HepG2 (cell line): ENCODE data around the gene OPA3. TPM values are rescaled to one million over a fixed set of nuclear protein-coding genes. Genes with fewer than 3 reads are reported as not detected.

Experiments used
- ATAC-seq: fragments of 200-7000 bp; cut with Tn5 transposase; 3 replicates; pipeline ENCODE4 v1.9.1; 2020; ENCODE audit warnings: mild to moderate bottlenecking, moderate library complexity
- BruUV-seq: library from RNA; stranded (reverse); fragments of 400-500 nt; replicated peaks from 2 replicates; lab custom pipeline; 2021; lab: Mats Ljungman, UMichigan
- CTCF ChIA-PET: fragments of 300-600 bp; formaldehyde crosslinking; extraction: SDS; loops from one replicate; lab custom pipeline; 2021; ENCODE audit warnings: low total read pairs, inconsistent platforms, low intra/inter-chr PET ratio; lab: Yijun Ruan, JAX
- POLR2A ChIA-PET: fragments of 350-600 bp; sonication (Branson Sonifier 250); formaldehyde crosslinking; loops from one replicate; lab custom pipeline; 2020; ENCODE audit warnings: antibody characterized with exemption, inconsistent platforms; lab: Yijun Ruan, JAX
- DNase-seq: peaks from one replicate; pipeline ENCODE4 v3.0.0-alpha.2; 2015; ENCODE audit warnings: low spot score
- FAIRE-seq: peaks from 3 replicates; lab custom pipeline; 2011; peaks lifted over from hg19 to GRCh38; lab: Jason Lieb, UNC
- H2AFZ ChIP-seq: one replicate; pipeline ENCODE4 v1.6.1; 2011; ENCODE audit warnings: low read length, inconsistent platforms
- H3K27ac ChIP-seq: fragments of 300-600 bp; 3 replicates; pipeline ENCODE4 v1.8.0; 2011; ENCODE audit warnings: mixed run types, mild to moderate bottlenecking, mixed read lengths, low read length, inconsistent platforms; ENCODE audit not compliant: insufficient read depth; ENCODE audit errors: extremely low read length
- H3K27me3 ChIP-seq, 2 experiments: fragments of 200-600 bp in 1 of 2; 2 replicates in 1 of 2; 3 replicates in 1 of 2; pipeline versions ENCODE4 v1.6.0 to v1.8.0; 2011; ENCODE audit warnings: low read length in 2 of 2, mild to moderate bottlenecking in 2 of 2, moderate library complexity in 2 of 2, inconsistent platforms in 1 of 2; ENCODE audit not compliant: insufficient read depth in 2 of 2, control insufficient read depth in 1 of 2
- H3K36me3 ChIP-seq, 2 experiments: fragments of 200-600 bp in 1 of 2; replicated peaks in 1 of 2; 2 replicates in 1 of 2; 3 replicates in 1 of 2; pipeline versions ENCODE4 v1.5.1 to v1.8.0; 2011; ENCODE audit warnings: low read length in 2 of 2, inconsistent platforms in 1 of 2; ENCODE audit not compliant: insufficient read depth in 2 of 2, control insufficient read depth in 1 of 2
- H3K4me1 ChIP-seq: 2 replicates; pipeline ENCODE4 v1.5.1; 2012; ENCODE audit warnings: low read length, inconsistent platforms; ENCODE audit not compliant: insufficient read depth
- H3K4me2 ChIP-seq: 2 replicates; pipeline ENCODE4 v1.6.0; 2011; ENCODE audit warnings: low read depth, low read length, inconsistent platforms
- H3K4me3 ChIP-seq, 3 experiments: fragments of 200-600 bp in 1 of 3; sonication (generic), shearing (Covaris generic) in 1 of 3; replicated peaks in 1 of 3; 2 replicates each; pipeline ENCODE4 v1.5.1; 2011 to 2016; ENCODE audit warnings: low read length in 3 of 3, inconsistent platforms in 2 of 3, low read depth in 2 of 3, mild to moderate bottlenecking in 2 of 3, control low read depth in 1 of 3, mixed read lengths in 1 of 3; ENCODE audit not compliant: insufficient read depth in 1 of 3
- H3K79me2 ChIP-seq: one replicate; pipeline ENCODE4 v1.6.1; 2011; ENCODE audit warnings: low read length, inconsistent platforms; ENCODE audit not compliant: insufficient read depth
- H3K9ac ChIP-seq: 2 replicates; pipeline ENCODE4 v1.6.0; 2011; ENCODE audit warnings: mild to moderate bottlenecking, low read depth, low read length, inconsistent platforms; ENCODE audit not compliant: insufficient read depth
- H3K9me3 ChIP-seq: 2 replicates; pipeline ENCODE4 v1.5.1; 2012; ENCODE audit warnings: mild to moderate bottlenecking, low read length
- H4K20me1 ChIP-seq: 2 replicates; pipeline ENCODE4 v1.6.0; 2011; ENCODE audit warnings: inconsistent platforms, mild to moderate bottlenecking, low read length, moderate library complexity; ENCODE audit not compliant: insufficient read depth
- ATRX ChIP-seq: sonication (generic); formaldehyde crosslinking; IDR thresholded peaks from 2 replicates; pipeline ENCODE4 v1.4.0; 2020; ENCODE audit warnings: missing genetic modification reagents, borderline replicate concordance
- CBFB ChIP-seq: sonication (generic); formaldehyde crosslinking; IDR thresholded peaks from 2 replicates; pipeline ENCODE4 v1.4.0; 2020; ENCODE audit warnings: missing genetic modification reagents
- ETV5 ChIP-seq: IDR thresholded peaks from 2 replicates; pipeline ENCODE4 v1.6.1; 2018; ENCODE audit warnings: missing biosample characterization, missing genetic modification reagents, inconsistent platforms, borderline replicate concordance
- KDM5A ChIP-seq: fragments of 200-600 bp; sonication (generic); IDR thresholded peaks from 2 replicates; pipeline ENCODE4 v1.7.0; 2018; ENCODE audit warnings: antibody characterized with exemption, mild to moderate bottlenecking, low read length, borderline replicate concordance
- RELA ChIP-seq: sonication (generic); formaldehyde crosslinking; IDR thresholded peaks from 2 replicates; pipeline ENCODE4 v1.4.0; 2020; ENCODE audit warnings: missing genetic modification reagents
- RFXANK ChIP-seq: IDR thresholded peaks from 2 replicates; pipeline ENCODE4 v1.6.1; 2016
- ZNF136 ChIP-seq: sonication (generic); formaldehyde crosslinking; IDR thresholded peaks from 2 replicates; pipeline ENCODE4 v1.8.1; 2022; ENCODE audit warnings: low read depth, mild to moderate bottlenecking, moderate library complexity, missing genetic modification reagents
- ZNF382 ChIP-seq: sonication (generic); formaldehyde crosslinking; IDR thresholded peaks from 2 replicates; pipeline ENCODE4 v1.5.0; 2020; ENCODE audit warnings: missing genetic modification reagents, mild to moderate bottlenecking, borderline replicate concordance
- ZNF414 ChIP-seq: sonication (generic); formaldehyde crosslinking; IDR thresholded peaks from 2 replicates; pipeline ENCODE4 v1.5.0; 2020; ENCODE audit warnings: missing genetic modification reagents
- ZNF564 ChIP-seq: sonication (generic); formaldehyde crosslinking; IDR thresholded peaks from 2 replicates; pipeline ENCODE4 v1.8.1; 2023; ENCODE audit warnings: mild to moderate bottlenecking, missing genetic modification reagents
- ZNF737 ChIP-seq: sonication (generic); formaldehyde crosslinking; IDR thresholded peaks from 2 replicates; pipeline ENCODE4 v1.5.0; 2020; ENCODE audit warnings: missing genetic modification reagents, mild to moderate bottlenecking, borderline replicate concordance
- WGBS: methylation state at CpG from one replicate; pipeline ENCODE4 v1.1.6; 2017; ENCODE audit warnings: low lambda C conversion rate; 5-methylcytosine and 5-hydroxymethylcytosine counted together
- in situ Hi-C: cut with HindIII; loops from 2 replicates; pipeline ENCODE4 v1.10.0; 2017; ENCODE audit warnings: low pct_unique_long_range_greater_than_20kb; ENCODE audit not compliant: extremely low pct_ligation_motif_present
- intact Hi-C: fragments of 100-400 bp; cut with micrococcal nuclease; formaldehyde crosslinking; loops from one replicate; pipeline ENCODE4 v1.10.0; 2022; ENCODE audit not compliant: unreplicated experiment
- polyA plus RNA-seq, 8 experiments: library from polyadenylated mRNA; depleted of rRNA in 3 of 8; stranded (reverse) in 7 of 8; unstranded in 1 of 8; fragments of >200 nt; fragmentation: Illumina TruSeq in 4 of 8; extraction: Trizol in 4 of 8; gene quantifications; 2 replicates each; pipeline versions ENCODE4 v1.2.1 to v1.2.3, GENCODE V29; 2011 to 2016; ENCODE audit warnings: low read depth in 4 of 8, missing spikeins in 1 of 8, mixed read lengths in 1 of 8; ENCODE audit not compliant: insufficient read depth in 1 of 8
- total RNA-seq, 5 experiments: library from RNA; depleted of rRNA; stranded (reverse); fragments of >200 nt; fragmentation: Illumina TruSeq; extraction: Trizol; gene quantifications; 2 replicates each; pipeline ENCODE4 v1.2.3, GENCODE V29; 2016; ENCODE audit warnings: low read depth in 1 of 5
- TF ChIP-seq, protein P1 (sequence below): sonication (generic); formaldehyde crosslinking; IDR thresholded peaks from 2 replicates; pipeline ENCODE4 v1.4.0; 2020; ENCODE audit warnings: missing genetic modification reagents
- TF ChIP-seq, protein P2 (sequence below): sonication (generic); formaldehyde crosslinking; IDR thresholded peaks from 2 replicates; pipeline ENCODE4 v1.4.0; 2020; ENCODE audit warnings: missing genetic modification reagents

The OPA3 gene
- total and polyA plus RNA-seq, 2 of the 13 experiments (the other 11 are each of a cell fraction or from before 2014, with no cell fraction given), result 8.3 to 17.7 TPM

DNA sequence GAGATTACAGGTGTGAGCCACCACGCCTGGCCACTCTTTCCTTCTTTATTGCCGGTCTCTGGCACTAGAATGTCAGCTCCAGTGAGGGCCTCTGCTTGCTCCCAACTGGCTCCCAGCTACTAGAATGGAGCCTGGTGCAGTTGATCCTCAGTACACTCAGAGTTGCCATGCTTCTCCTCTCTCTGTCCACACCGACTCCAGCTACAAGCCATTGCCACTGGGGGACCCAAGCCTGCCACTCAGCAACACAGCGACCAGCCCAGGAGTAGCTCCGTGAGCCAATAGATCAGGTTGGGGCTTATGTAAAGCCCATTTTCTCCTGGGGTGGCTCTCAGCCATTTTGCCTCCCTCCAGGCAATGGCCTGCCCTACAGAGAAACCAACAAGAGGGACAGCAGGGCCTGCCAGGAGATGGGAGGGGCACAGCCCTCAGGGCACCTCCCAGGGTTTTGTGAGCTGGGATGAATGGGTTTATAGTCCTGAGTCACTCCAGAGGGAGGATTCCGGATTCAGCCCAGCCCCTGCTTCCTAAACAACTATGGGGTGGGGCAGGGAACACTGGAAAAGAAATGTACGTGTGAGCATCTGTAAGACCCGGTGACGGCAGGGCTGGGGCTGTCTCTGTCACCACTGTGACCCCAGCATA is 36.5 kb downstream of the OPA3 start:
- peaks cover 1 to 3% of the 10 kb centered on the region in 2 experiments; a peak in 3 of 5 replicates for H3K36me3 ChIP-seq
- ChIA-PET POLR2A (no interaction called here), CTCF (no interaction called here)
- H3K4me2 ChIP-seq, result no peak overlapping the region
- no peak overlapping the region for H3K9ac ChIP-seq
- TF ChIP-seq ZNF737 (CRISPR knock-in tag) (no peak), ZNF564 (CRISPR knock-in tag) (no peak), ZNF382 (CRISPR knock-in tag) (no peak), ZNF414 (no peak)
- ATAC-seq (peak; percentile 56), DNase-seq (no peak), FAIRE-seq (no peak)
- no peak overlapping the region for H3K27ac ChIP-seq
- BruUV-seq, result no TSS peak
- intact Hi-C loops, result no loop called here
- no peaks in the 10 kb centered on the region for H3K27me3 ChIP-seq
- peaks cover 22% of the 10 kb centered on the region for H3K4me1 ChIP-seq
- in situ Hi-C loops, result no loop called here
- H3K4me3 ChIP-seq, result no peak overlapping the region
- H3K9me3 ChIP-seq, result no peaks in the 10 kb centered on the region
- no peaks in the 10 kb centered on the region for H4K20me1 ChIP-seq
- WGBS, result 87% methylated on average over 9 of the region's 9 CpGs
- no peaks in the 10 kb centered on the region for H3K79me2 ChIP-seq
- no peak overlapping the region for H2AFZ ChIP-seq

GRCh38 chr19:45547211-45547770 is 37.3 kb downstream of the OPA3 start:
- H3K4me3 ChIP-seq, result no peak overlapping the region
- no peak for DNase-seq
- ChIA-PET CTCF (no interaction called here), POLR2A (no interaction called here)
- peak overlapping the region; percentile 48 for H3K27ac ChIP-seq
- BruUV-seq, result no TSS peak
- WGBS, result 56% methylated on average over 9 of the region's 10 CpGs
- H3K27me3 ChIP-seq, result no peaks in the 10 kb centered on the region
- ATAC-seq, result peak; percentile 64
- intact Hi-C loops (no loop called here), in situ Hi-C loops (no loop called here)
- no peaks in the 10 kb centered on the region for H4K20me1 ChIP-seq
- no peaks in the 10 kb centered on the region for H3K9me3 ChIP-seq
- 0 out of 2 replicates have a peak overlapping the region, but pooled peaks have one; percentile 10 for H3K9ac ChIP-seq
- peaks cover 26% of the 10 kb centered on the region for H3K4me1 ChIP-seq
- H2AFZ ChIP-seq, result no peak overlapping the region
- H3K4me2 ChIP-seq, result peak overlapping the region; percentile 41; the same call in 1 of the 2 replicates
- no peaks in the 10 kb centered on the region for H3K36me3 ChIP-seq
- no peak for FAIRE-seq
- H3K79me2 ChIP-seq, result no peaks in the 10 kb centered on the region
- TF ChIP-seq RFXANK (CRISPR knock-in tag) (no peak), ETV5 (CRISPR knock-in tag) (peak; percentile 15; the same call in 1 of the 2 replicates), KDM5A (no peak), CBFB (no peak), ATRX (CRISPR knock-in tag) (no peak), ZNF136 (CRISPR knock-in tag) (no peak), RELA (CRISPR knock-in tag) (no peak)
- TF ChIP-seq, protein P1, sequence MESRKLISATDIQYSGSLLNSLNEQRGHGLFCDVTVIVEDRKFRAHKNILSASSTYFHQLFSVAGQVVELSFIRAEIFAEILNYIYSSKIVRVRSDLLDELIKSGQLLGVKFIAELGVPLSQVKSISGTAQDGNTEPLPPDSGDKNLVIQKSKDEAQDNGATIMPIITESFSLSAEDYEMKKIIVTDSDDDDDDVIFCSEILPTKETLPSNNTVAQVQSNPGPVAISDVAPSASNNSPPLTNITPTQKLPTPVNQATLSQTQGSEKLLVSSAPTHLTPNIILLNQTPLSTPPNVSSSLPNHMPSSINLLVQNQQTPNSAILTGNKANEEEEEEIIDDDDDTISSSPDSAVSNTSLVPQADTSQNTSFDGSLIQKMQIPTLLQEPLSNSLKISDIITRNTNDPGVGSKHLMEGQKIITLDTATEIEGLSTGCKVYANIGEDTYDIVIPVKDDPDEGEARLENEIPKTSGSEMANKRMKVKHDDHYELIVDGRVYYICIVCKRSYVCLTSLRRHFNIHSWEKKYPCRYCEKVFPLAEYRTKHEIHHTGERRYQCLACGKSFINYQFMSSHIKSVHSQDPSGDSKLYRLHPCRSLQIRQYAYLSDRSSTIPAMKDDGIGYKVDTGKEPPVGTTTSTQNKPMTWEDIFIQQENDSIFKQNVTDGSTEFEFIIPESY (CRISPR knock-in tag), result peak; percentile 54; the same call in 1 of the 2 replicates
- TF ChIP-seq, protein P2, sequence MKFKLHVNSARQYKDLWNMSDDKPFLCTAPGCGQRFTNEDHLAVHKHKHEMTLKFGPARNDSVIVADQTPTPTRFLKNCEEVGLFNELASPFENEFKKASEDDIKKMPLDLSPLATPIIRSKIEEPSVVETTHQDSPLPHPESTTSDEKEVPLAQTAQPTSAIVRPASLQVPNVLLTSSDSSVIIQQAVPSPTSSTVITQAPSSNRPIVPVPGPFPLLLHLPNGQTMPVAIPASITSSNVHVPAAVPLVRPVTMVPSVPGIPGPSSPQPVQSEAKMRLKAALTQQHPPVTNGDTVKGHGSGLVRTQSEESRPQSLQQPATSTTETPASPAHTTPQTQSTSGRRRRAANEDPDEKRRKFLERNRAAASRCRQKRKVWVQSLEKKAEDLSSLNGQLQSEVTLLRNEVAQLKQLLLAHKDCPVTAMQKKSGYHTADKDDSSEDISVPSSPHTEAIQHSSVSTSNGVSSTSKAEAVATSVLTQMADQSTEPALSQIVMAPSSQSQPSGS, result no peak
